Ureter (tissue), 1 donor: ENCODE results near the gene INPP5A. TPM values are rescaled to one million over a fixed set of nuclear protein-coding genes. Genes with fewer than 3 reads are reported as not detected.

Experiments used
- DNase-seq: peaks from one replicate; pipeline ENCODE4 v3.0.0-alpha.2; 2020; ENCODE audit warnings: low spot score
- total RNA-seq: library from RNA; stranded (reverse); gene quantifications from one replicate; pipeline ENCODE4 v1.2.4, GENCODE V29; 2023
- donor health status: DM: yes; HTN: yes; CAD: no.

INPP5A gene
- total RNA-seq, 1 donor from 2014 or later, result 63.5 TPM

- no peak for DNase-seq
Observed at GRCh38 chr10:132687893-132688579, 150.4 kb downstream of the INPP5A start.

GRCh38 chr10:132688580-132689420 lies 151.2 kb downstream of the INPP5A start:
- no peak for DNase-seq

- DNase-seq, result no peak
Observed at GRCh38 chr10:132689721-132690360, 152.3 kb downstream of the INPP5A start.

- DNase-seq, result no peak
Observed at GRCh38 chr10:132690401-132690800, 152.8 kb downstream of the INPP5A start.

GRCh38 chr10:132690821-132691610 lies 153.4 kb downstream of the INPP5A start:
- no peak for DNase-seq

GRCh38 chr10:132691711-132692153 lies 154.1 kb downstream of the INPP5A start:
- DNase-seq, result no peak

GRCh38 chr10:132692311-132692710 lies 154.7 kb downstream of the INPP5A start:
- DNase-seq, result no peak

- no peak for DNase-seq
Observed at GRCh38 chr10:132693676-132694075, 156.1 kb downstream of the INPP5A start.

- no peak for DNase-seq
Observed at GRCh38 chr10:132696204-132696603, 158.6 kb downstream of the INPP5A start.

- no peak for DNase-seq
Observed at GRCh38 chr10:132696728-132697577, 159.4 kb downstream of the INPP5A start.

- no peak for DNase-seq
Observed at GRCh38 chr10:132697578-132698200, 160.1 kb downstream of the INPP5A start.

GRCh38 chr10:132698211-132698751 lies 160.7 kb downstream of the INPP5A start:
- no peak for DNase-seq

GRCh38 chr10:132698761-132699391 lies 161.3 kb downstream of the INPP5A start:
- DNase-seq, result no peak

GRCh38 chr10:132699411-132700155 lies 162.0 kb downstream of the INPP5A start:
- DNase-seq, result no peak

GRCh38 chr10:132700156-132701098 lies 162.8 kb downstream of the INPP5A start:
- DNase-seq, result no peak

GRCh38 chr10:132701099-132701845 lies 163.7 kb downstream of the INPP5A start:
- no peak for DNase-seq

GRCh38 chr10:132701846-132702190 lies 164.2 kb downstream of the INPP5A start:
- DNase-seq, result no peak
